Activated naive CD8-positive, alpha-beta T cell treated with anti-CD3 and anti-CD28 coated beads, Interleukin-2, amount 10 ng/mL, durations not matched to agents 7 days and 5 days (primary cell): ENCODE data around the gene MIER3. TPM values are rescaled to one million over a fixed set of nuclear protein-coding genes. Genes with fewer than 3 reads are reported as not detected.

Source experiments
- ATAC-seq: fragments of 150-1000 bp; cut with Tn5 transposase; one replicate; pipeline ENCODE4 v1.10.0; 2021; ENCODE audit warnings: low read depth, moderate library complexity
- POLR2A ChIA-PET: fragments of 350-600 bp; sonication (Branson Sonifier 250); formaldehyde crosslinking; loops from one replicate; lab custom pipeline; 2021; ENCODE audit warnings: antibody characterized with exemption; lab: Charles Lee
- DNase-seq: peaks from one replicate; pipeline ENCODE4 v3.0.0; 2021
- H3K27ac Mint-ChIP-seq: one replicate; pipeline ENCODE4 v1.8.0; 2022; ENCODE audit warnings: mild to moderate bottlenecking, mixed read lengths
- H3K27me3 Mint-ChIP-seq: one replicate; pipeline ENCODE4 v1.8.0; 2022; ENCODE audit warnings: mild to moderate bottlenecking, moderate library complexity, mixed read lengths
- H3K36me3 Mint-ChIP-seq: one replicate; pipeline ENCODE4 v1.8.0; 2021; ENCODE audit warnings: mild to moderate bottlenecking, mixed read lengths
- H3K4me1 Mint-ChIP-seq: one replicate; pipeline ENCODE4 v1.8.0; 2021; ENCODE audit warnings: mixed read lengths
- H3K4me3 Mint-ChIP-seq: one replicate; pipeline ENCODE4 v1.8.0; 2022; ENCODE audit warnings: mild to moderate bottlenecking, moderate library complexity, mixed read lengths
- H3K9me3 Mint-ChIP-seq: one replicate; pipeline ENCODE4 v1.8.0; 2021; ENCODE audit warnings: mixed read lengths
- total RNA-seq, 2 experiments: library from RNA; stranded (reverse); gene quantifications; one replicate each; pipeline ENCODE4 v1.2.3, GENCODE V29; 2021

Gene MIER3
- total RNA-seq, 2 experiments from 2014 or later, result 25.6 to 25.8 TPM

- H3K36me3 Mint-ChIP-seq, result no peaks in the 10 kb centered on the region
- POLR2A ChIA-PET, result no interaction called here
- ATAC-seq (no peak), DNase-seq (no peak)
- no peaks in the 10 kb centered on the region for H3K4me1 Mint-ChIP-seq
- no peaks in the 10 kb centered on the region for H3K9me3 Mint-ChIP-seq
- no peak overlapping the region for H3K27ac Mint-ChIP-seq
- peaks cover 10% of the 10 kb centered on the region for H3K27me3 Mint-ChIP-seq
- no peak overlapping the region for H3K4me3 Mint-ChIP-seq
These were observed 25.9 kb upstream of the MIER3 start for GRCh38 chr5:56977822-56978221.

- Mint-ChIP-seq H3K4me1 (no peaks in the 10 kb centered on the region), H3K27ac (no peak overlapping the region), H3K36me3 (no peaks in the 10 kb centered on the region), H3K4me3 (no peak overlapping the region), H3K9me3 (no peaks in the 10 kb centered on the region), H3K27me3 (peaks cover 6% of the 10 kb centered on the region)
- ATAC-seq, result no peak
- POLR2A ChIA-PET, result no interaction called here
- no peak for DNase-seq
These were observed 25.1 kb upstream of the MIER3 start for GRCh38 chr5:56977021-56977420.

- no peak for DNase-seq
- POLR2A ChIA-PET, result no interaction called here
- H3K27me3 Mint-ChIP-seq, result peaks cover 6% of the 10 kb centered on the region
These were observed 22.3 kb upstream of the MIER3 start for GRCh38 chr5:56974241-56974640.

DNA sequence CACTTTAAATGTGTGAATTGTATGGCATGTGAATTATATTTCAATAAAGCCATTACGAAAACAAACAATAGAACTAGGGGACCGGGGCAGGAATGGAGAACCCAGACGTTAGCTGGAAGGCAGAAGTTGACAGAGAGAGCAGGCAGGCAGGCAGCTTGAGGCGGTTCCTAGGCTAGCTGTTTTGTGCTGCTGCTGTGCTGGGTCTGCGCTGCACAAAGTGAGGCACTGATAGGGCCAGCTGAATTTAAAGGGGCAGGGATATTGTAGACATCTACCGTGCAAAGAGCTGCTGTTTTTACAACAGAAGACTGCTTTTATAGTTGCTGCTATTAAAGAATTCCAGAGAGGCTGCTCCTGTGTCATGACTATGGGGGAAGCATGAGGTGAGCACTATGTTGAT lies 21.6 kb upstream of the MIER3 start:
- no peaks in the 10 kb centered on the region for H3K9me3 Mint-ChIP-seq
- no peak overlapping the region for H3K27ac Mint-ChIP-seq
- DNase-seq, result no peak
- no peak overlapping the region for H3K4me3 Mint-ChIP-seq
- peaks cover 9% of the 10 kb centered on the region for H3K27me3 Mint-ChIP-seq
- POLR2A ChIA-PET, result no interaction called here
- no peak for ATAC-seq
- H3K4me1 Mint-ChIP-seq, result no peaks in the 10 kb centered on the region
- no peaks in the 10 kb centered on the region for H3K36me3 Mint-ChIP-seq

More at GRCh38 chr5:56974241-56974640, 22.3 kb upstream of the MIER3 start:
- Mint-ChIP-seq H3K4me3 (no peak overlapping the region), H3K27ac (no peak overlapping the region), H3K36me3 (no peaks in the 10 kb centered on the region), H3K9me3 (no peaks in the 10 kb centered on the region), H3K4me1 (no peaks in the 10 kb centered on the region)
- no peak for ATAC-seq

- no peaks in the 10 kb centered on the region for H3K4me1 Mint-ChIP-seq
- H3K27ac Mint-ChIP-seq, result no peak overlapping the region
- ATAC-seq (no peak), DNase-seq (no peak)
- no peak overlapping the region for H3K4me3 Mint-ChIP-seq
- H3K9me3 Mint-ChIP-seq, result no peaks in the 10 kb centered on the region
- POLR2A ChIA-PET, result no interaction called here
- peaks cover 14% of the 10 kb centered on the region for H3K27me3 Mint-ChIP-seq
- no peaks in the 10 kb centered on the region for H3K36me3 Mint-ChIP-seq
These were observed 19.4 kb upstream of the MIER3 start for GRCh38 chr5:56971275-56971674.

GRCh38 chr5:56964173-56964572 lies 12.2 kb upstream of the MIER3 start:
- H3K27me3 Mint-ChIP-seq, result peaks cover 52% of the 10 kb centered on the region
- no peak for DNase-seq
- H3K9me3 Mint-ChIP-seq, result no peaks in the 10 kb centered on the region
- no peaks in the 10 kb centered on the region for H3K36me3 Mint-ChIP-seq
- H3K4me1 Mint-ChIP-seq, result peaks cover 2% of the 10 kb centered on the region
- H3K27ac Mint-ChIP-seq, result no peak overlapping the region
- H3K4me3 Mint-ChIP-seq, result no peak overlapping the region
- no peak for ATAC-seq
- POLR2A ChIA-PET, result interaction anchor here (0.6 kb wide), 1 partner anchor 64 kb away, joined by 3 read pairs; no protein-coding TSS in a partner anchor

GRCh38 chr5:56963246-56963645 lies 11.3 kb upstream of the MIER3 start:
- Mint-ChIP-seq H3K27ac (no peak overlapping the region), H3K36me3 (no peaks in the 10 kb centered on the region), H3K27me3 (peaks cover 56% of the 10 kb centered on the region), H3K4me3 (no peak overlapping the region), H3K4me1 (peaks cover 2% of the 10 kb centered on the region), H3K9me3 (no peaks in the 10 kb centered on the region)
- POLR2A ChIA-PET, result no interaction called here
- DNase-seq (no peak), ATAC-seq (no peak)

- H3K27ac Mint-ChIP-seq, result no peak overlapping the region
- ATAC-seq (no peak), DNase-seq (no peak)
- H3K27me3 Mint-ChIP-seq, result peaks cover 61% of the 10 kb centered on the region
- peaks cover 2% of the 10 kb centered on the region for H3K4me1 Mint-ChIP-seq
- POLR2A ChIA-PET, result no interaction called here
- no peaks in the 10 kb centered on the region for H3K9me3 Mint-ChIP-seq
- H3K4me3 Mint-ChIP-seq, result no peak overlapping the region
- no peaks in the 10 kb centered on the region for H3K36me3 Mint-ChIP-seq
These were observed 10.4 kb upstream of the MIER3 start for GRCh38 chr5:56962286-56962685.

DNA sequence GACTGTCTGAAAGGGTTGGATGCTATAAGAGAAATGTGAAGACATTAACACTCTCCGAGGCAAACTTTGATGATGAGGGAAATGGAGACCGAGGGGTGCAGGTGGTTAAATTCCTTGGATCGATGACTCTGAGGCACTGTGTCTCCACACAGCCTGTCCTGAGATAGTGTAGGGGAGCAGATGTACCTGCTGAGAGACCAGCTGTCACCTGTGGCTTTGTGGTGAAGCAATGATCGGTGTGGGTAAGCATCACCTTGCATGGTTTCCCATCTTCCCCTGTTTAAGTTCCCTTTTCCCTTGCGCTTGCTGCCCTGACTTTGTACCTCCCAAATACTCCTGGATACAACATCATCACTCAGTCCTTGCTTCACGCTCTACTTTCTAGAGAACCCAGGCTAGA lies 9.8 kb upstream of the MIER3 start:
- H3K36me3 Mint-ChIP-seq, result no peaks in the 10 kb centered on the region
- DNase-seq (no peak), ATAC-seq (no peak)
- H3K4me1 Mint-ChIP-seq, result peaks cover 2% of the 10 kb centered on the region
- no peak overlapping the region for H3K4me3 Mint-ChIP-seq
- no peak overlapping the region for H3K27ac Mint-ChIP-seq
- no peaks in the 10 kb centered on the region for H3K9me3 Mint-ChIP-seq
- peaks cover 62% of the 10 kb centered on the region for H3K27me3 Mint-ChIP-seq
- POLR2A ChIA-PET, result no interaction called here

DNA sequence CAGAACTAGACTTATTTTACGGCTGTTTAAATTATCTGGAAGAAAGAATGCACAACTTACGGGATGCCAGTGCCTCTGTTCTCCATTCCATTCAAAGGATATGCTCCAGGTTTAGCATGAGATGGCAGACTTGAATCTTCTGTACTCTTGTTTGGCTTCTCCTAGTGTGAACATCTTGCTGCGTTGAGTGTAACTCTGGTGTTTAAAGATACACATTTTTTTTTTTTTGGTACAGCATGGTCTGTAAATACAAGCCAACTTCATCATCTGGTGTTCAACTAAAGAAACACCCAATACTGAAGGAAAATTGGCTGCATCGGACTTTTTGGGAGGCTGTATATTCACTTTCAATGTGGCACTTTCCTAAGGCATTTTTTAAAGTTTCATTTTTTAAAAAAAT lies 7.4 kb upstream of the MIER3 start:
- Mint-ChIP-seq H3K36me3 (no peaks in the 10 kb centered on the region), H3K27me3 (peaks cover 71% of the 10 kb centered on the region), H3K4me3 (no peak overlapping the region), H3K9me3 (no peaks in the 10 kb centered on the region), H3K27ac (no peak overlapping the region), H3K4me1 (peaks cover 2% of the 10 kb centered on the region)
- ATAC-seq, result no peak
- POLR2A ChIA-PET, result no interaction called here
- DNase-seq, result no peak

DNA sequence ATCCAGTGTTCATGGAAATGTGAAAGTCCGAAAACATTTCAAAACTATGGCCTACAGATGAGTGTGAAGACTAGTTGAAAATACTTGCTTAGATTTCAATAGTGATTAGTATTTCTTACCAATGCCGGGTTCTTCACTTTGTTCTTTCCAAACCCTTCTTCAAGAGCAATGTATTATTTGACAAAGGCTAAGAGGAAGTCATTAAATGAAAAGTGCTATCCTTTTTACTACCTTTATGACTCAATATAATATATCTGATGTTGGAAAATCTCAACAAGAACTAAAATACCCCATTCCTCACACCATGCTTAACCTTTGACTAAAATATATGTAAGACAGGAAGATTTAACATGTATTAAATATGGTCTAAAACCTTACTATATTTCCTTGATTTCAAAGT lies 6.7 kb upstream of the MIER3 start:
- ATAC-seq, result no peak
- Mint-ChIP-seq H3K9me3 (no peaks in the 10 kb centered on the region), H3K27ac (no peak overlapping the region), H3K4me3 (no peak overlapping the region), H3K36me3 (no peaks in the 10 kb centered on the region), H3K27me3 (peaks cover 71% of the 10 kb centered on the region), H3K4me1 (peaks cover 2% of the 10 kb centered on the region)
- POLR2A ChIA-PET, result no interaction called here
- DNase-seq, result no peak

DNA sequence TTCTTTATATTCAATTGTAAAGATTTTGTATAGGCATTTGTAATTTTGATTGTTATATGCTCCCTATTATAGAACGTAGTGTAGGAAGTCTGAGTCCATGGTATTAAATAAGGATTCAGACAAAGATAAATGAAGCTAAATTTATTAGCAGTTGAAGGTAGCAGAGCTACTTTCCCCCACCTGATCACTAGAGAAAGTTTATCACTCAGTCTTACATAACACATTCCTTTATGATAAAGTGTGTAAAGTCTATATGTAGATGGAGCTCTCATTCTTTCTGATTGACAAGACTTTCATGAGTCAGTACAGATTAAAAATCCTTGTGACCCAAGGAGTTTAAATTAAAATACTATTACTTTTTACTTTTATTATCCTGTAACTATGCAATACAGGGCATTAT lies 2.3 kb upstream of the MIER3 start:
- no peak for ATAC-seq
- no peaks in the 10 kb centered on the region for H3K36me3 Mint-ChIP-seq
- H3K9me3 Mint-ChIP-seq, result no peaks in the 10 kb centered on the region
- H3K4me1 Mint-ChIP-seq, result peaks cover 14% of the 10 kb centered on the region
- POLR2A ChIA-PET, result interaction anchor here (0.9 kb wide), 1 partner anchor 219 kb away, joined by 3 read pairs; no protein-coding TSS in a partner anchor
- no peak overlapping the region for H3K27ac Mint-ChIP-seq
- H3K4me3 Mint-ChIP-seq, result no peak overlapping the region
- no peak for DNase-seq
- peaks cover 55% of the 10 kb centered on the region for H3K27me3 Mint-ChIP-seq

DNA sequence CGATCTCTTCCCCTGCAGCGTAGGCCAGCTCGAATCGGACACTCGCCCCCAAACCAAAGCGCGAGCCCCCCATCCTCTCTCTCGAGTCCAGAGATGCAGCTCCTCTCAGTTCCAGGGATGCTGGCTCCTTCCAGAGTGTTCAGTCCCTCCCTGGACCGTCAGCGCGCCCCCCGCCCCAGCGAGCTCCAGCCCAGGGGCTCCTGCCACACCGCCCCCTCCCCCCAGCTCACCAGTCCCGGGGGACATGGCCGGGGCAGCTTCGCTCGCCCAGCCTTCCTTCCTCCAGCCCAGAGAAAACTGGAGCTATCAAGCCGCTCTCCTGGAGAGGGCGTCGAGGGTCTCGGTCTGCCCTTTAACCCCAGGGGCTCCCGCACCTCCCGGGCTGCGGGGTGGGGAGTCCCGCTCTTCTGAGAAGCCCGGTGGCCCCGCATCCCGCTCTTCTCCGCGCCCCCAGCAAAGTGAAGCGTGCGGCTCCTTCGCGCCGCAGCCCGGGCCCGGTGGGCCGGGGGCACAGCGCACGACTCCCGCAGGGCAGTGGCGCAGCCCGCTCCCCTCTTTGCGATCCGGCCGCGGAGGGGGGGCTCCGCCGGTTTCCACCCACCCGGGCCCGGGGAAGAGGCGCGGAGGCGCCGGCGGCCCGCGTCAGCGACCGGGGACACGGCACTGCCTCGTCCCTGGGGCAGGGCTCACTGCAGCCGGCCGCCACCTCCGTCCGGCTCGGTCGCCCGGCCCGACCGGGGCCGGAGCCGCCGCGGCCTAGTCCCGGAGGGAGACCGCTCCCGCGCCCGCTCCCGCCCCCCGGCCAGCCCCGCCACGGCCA lies 587 bp downstream of the MIER3 start:
- ATAC-seq, result peak; percentile 43
- H3K27me3 Mint-ChIP-seq, result peaks cover 33% of the 10 kb centered on the region
- no peaks in the 10 kb centered on the region for H3K9me3 Mint-ChIP-seq
- H3K36me3 Mint-ChIP-seq, result peaks cover 1% of the 10 kb centered on the region
- peak overlapping the region; percentile 74 for H3K27ac Mint-ChIP-seq
- POLR2A ChIA-PET, result interaction anchor here (0.8 to 2.2 kb wide), 5 partner anchors 41 to 224 kb away, joined by 3 to 13 read pairs (median 5); partner anchors contain the start of genes GPBP1 and SETD9
- H3K4me3 Mint-ChIP-seq, result peak overlapping the region; percentile 89
- peaks cover 14% of the 10 kb centered on the region for H3K4me1 Mint-ChIP-seq
- DNase-seq, result peak; percentile 61

- Mint-ChIP-seq H3K9me3 (no peaks in the 10 kb centered on the region), H3K4me3 (peak overlapping the region; percentile 89), H3K27ac (peak overlapping the region; percentile 74), H3K36me3 (peaks cover 1% of the 10 kb centered on the region), H3K4me1 (peaks cover 14% of the 10 kb centered on the region), H3K27me3 (peaks cover 28% of the 10 kb centered on the region)
- POLR2A ChIA-PET, result interaction anchor here (0.8 to 2.2 kb wide), 5 partner anchors 40 to 225 kb away, joined by 3 to 13 read pairs (median 5); partner anchors contain the start of genes GPBP1 and SETD9
- DNase-seq (peak; percentile 63), ATAC-seq (peak; percentile 53)
These were observed 1.2 kb downstream of the MIER3 start for GRCh38 chr5:56950626-56951125.
